Retina (tissue), 1 donor: Measurements from ENCODE around the gene NINJ2.
"Not testable (repeated sequence)": the region's sequence is repeated elsewhere in the genome, so short reads cannot be mapped to it uniquely, and the experiment has no call there.

Source experiments
- DNase-seq: peaks from one replicate; pipeline ENCODE4 v3.0.0-alpha.2; 2016

NINJ2 gene

DNA sequence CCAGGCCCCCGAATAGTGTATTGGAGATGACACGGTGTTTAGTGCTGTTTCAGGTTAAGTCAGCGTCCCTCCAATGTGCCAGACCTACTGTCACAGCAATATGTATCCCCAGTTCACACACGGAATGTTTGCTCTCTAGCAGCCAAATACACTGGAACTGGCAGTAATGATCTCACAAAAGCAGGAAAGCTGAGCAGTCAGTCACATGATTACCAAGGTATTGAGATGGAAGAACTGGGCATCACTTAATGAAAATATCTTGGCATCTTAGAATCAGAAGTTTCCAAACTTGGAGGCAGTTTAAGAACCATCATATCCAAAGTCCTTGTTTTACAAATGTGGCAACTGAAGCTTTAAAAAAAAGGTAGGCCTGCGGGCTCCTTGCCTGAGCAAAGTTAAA lies 23.3 kb downstream of the NINJ2 start:
- DNase-seq: no peak

DNA sequence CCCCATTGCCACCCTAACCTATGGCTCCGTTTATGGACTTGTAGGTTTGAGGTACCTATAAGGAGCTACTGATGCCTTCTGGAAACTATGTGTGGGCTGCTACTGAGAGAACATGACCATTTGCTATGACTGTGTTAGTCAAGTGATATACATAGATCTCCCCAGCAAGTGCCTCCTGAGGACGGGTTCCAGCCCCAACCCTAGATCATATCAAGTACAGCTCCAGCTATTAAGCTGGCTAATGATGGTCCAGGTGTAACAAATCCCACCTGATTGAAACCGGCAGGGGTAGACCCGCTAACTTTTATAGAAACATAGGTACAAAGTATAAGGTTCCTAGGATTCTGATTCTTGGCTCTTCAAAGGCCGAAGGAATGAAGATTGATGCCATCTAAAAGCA lies 23.7 kb downstream of the NINJ2 start:
- no peak for DNase-seq

DNA sequence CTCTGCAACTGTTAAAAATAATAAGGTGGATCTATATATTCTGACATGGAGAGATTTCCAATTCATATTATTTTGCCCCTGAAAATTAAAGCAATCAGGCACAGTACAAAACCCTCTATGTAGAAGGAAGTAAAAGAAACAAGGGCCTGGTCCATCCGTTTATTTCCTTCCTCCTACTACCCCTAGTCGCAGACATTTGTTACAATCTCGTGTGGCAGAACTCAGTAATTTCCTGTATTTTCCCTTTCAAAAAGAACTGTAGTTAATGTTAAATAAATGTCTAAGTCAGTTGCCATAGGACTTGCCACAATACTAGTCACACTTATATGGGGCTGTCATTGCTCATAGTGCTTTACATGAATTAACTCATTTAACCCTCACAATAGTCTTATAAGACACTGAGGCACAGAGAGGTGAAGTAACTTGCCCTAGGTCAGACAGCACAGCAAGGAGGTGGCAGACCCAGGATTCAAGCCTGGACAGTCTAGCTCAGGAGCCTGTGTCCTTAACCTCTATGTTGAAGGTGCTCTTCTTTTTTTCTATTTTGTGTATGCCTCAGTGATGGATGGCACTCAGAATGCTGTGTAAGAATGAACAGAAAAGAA lies 24.2 kb downstream of the NINJ2 start:
- DNase-seq: no peak

DNA sequence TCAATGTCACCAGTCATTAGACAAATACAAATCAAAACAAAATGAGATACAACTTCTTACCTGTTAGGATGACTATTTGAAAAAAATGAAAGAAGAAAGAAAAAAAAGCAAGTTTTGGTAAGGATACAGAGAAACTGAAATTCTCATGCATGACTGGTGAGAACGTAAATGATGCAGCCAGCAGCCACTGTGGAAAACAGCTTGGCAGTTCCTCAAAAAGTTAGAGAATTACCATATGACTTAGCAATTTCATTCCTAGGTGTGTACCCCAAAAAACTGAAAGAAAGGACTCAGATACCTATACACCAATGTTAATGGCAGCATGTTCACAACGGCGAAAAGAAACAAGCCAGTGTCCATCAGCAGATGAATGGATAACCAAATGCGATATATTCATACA lies 26.6 kb downstream of the NINJ2 start:
- no peak for DNase-seq

DNA sequence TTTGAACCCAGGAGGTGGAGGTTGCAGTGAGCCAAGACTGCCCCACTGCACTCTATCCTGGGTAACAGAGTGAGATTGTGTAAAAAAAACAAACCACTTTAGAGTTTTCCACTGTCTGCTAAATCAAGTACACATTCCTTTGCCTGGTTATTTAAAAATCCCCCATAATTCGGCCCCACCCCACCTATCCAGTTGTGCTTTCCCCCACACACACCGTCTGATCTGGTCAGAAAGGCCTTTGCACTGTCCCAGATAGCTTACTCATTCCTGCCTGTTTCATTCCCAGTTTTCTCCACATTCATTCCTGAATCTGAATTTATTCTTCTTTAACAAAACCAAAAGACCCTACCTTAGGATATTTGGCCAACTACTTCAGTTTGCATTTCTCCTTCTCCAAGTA lies 29.5 kb downstream of the NINJ2 start:
- DNase-seq: no peak

DNA sequence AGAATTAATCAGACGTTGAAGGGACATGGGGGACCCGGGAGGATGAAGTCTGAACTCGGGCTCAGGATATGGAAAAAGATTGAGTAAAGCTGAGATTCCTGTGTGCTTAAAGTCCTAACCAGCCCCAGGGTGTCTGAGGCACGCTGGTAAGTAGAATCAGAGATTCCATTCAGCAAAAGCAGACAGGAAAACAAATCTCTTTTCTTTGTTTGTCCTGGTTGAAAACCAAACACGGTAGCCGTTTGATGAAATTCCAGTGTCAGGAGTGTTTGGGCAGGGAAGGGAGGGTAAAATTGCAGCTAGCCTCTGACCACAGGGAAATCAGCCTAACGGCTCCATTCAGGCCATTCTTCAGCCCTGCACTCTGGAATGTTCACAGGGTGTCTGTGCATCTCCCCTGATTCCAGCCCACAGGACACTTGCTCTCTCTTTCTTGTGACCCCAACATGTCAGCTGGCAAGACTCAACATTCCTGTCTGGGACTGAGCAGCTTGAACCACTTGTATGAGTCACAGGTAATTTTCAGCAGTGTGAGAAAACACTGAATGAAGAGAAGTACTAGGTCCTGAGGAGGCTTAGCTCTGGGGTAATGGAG lies 31.0 kb downstream of the NINJ2 start:
- peak; percentile 16 for DNase-seq

DNA sequence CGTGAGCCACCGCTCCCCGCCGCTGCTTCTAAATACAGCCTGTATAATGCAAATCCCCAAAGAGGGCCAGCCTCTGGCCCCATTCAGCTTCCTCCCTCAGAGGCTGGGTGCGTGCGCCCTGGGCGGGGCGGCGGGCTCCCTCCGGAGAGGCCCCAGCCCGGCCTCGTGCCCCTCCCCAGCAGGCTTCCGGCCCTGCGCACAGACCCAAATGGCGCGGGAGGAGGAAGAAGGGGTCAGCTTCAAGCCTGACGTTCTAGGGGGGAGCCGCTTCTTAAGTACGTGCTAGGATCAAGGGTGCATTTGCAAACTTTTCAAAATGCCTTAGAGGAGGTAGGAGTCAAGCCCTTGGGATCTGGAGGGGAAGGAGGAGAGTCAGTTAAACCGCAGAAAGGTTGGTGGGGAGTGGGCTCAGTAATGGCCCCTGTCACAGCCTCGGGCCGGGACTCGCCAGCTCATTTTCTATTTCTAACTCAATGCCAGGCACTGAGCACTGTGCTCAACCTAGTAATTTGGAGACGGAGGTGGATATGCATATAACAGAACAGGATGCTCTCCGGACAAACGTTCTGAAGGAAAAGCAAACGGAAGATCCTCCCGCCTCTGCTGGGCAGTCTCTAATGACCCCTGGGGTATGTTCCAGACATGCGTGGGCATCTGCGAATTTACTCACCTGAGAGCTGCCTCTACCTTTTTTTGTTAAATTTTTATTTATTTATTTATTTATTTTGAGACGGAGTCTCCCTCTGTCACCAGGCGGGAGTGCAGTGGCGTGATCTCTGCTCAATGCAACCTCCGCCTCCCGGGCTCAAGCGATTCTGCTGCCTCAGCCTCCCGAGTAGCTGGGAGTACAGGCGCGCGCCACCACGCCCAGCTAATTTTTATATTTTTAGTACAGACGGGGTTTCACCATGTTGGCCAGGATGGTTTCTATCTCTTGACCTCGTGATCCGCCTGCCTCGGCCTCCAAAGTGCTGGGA lies 32.3 kb downstream of the NINJ2 start:
- DNase-seq: no peak

DNA sequence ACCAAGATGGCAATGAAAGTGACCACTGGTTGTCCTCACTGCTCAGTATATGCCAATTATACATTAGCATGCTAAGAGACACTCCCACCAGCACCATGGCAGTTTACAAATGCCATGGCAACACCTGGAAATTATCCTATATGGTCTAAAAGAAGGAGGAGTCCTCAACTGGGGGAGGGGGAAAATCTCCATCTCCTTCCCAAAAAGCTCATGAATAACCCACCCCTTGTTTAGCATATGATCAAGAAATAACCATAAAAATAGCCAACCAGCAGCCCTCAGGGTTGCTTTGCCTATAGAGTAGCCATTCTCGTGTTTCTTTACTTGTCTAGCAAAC lies 34.5 kb downstream of the NINJ2 start:
- not testable (repeated sequence) for DNase-seq

DNA sequence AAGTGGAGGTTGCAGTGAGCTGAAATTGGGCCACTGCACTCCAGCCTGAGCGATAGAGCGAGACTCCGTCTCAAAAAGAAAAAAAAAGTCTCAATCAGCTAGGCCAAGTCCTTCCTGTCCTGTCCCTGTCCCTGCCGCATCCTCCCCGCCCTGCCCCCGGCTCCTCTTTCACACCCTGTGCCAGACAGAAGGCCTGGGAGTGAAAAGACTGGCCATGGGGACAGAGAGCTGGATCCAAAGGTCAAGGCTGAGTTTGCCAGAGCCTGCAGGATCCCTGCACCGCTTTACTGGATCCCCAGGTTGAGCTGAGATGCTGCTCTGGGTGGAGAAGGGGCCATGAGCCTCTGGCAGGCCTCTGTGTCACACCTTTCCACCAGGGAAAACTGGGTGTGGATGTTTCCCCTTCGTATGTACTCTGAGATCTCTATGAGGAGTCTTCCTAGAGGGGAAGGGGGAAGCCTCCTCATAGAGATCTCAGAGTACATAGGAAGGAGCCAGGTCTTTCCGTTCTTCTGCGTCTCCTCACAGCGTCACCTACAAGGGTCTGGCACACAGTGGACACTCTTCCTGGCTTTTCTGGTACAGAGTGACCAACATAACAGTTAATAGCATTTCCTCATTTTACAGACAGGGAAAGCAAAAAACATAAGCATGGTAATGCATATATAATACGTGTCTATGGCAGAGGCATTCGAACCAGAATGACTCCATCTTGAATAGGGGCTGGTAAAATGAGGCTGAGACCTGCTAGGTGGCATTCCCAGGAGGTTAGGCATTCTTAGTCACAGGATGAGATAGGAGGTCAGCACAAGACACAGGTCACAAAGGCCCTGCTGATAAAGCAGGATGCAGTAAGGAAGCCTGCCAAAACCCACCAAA lies 35.1 kb downstream of the NINJ2 start:
- no peak for DNase-seq

DNA sequence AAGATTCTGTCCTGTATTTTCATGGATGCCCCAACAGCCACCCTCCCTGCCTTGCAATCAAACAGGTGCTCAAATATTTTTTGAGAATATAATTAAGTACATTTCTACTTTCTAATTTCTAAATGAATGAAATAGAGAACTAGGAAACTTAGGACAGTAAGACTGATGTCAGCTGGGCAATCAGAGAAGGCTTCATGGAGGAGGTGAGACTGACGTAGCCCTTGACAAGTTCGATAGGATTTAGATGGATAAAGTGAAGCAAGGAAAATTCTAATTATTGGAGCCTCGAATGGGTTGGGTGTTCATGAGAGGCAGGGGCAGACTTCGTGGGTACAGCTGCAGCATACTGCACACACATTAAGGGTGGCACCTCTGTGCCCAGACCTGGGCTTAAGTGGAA lies 36.0 kb downstream of the NINJ2 start:
- no peak for DNase-seq

DNA sequence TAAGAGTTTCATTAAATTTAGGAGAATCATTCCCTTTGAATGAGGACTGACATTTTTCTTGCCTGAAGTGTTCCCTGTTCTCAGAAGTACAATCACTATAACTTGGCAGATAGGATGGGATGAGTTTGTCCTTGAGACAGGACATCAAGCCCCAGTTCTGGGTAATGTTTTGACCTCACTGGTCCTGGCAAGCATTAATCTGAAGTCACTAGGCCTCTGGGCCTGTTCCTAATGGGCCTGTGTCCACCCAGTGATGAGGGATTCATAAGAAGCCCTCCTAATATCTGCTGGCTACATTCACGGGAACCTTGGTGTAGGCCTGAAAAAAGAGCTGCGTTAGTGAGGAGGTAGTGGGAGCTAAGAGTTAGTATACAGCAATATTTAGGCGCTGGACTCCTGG lies 37.2 kb downstream of the NINJ2 start:
- DNase-seq: no peak

DNA sequence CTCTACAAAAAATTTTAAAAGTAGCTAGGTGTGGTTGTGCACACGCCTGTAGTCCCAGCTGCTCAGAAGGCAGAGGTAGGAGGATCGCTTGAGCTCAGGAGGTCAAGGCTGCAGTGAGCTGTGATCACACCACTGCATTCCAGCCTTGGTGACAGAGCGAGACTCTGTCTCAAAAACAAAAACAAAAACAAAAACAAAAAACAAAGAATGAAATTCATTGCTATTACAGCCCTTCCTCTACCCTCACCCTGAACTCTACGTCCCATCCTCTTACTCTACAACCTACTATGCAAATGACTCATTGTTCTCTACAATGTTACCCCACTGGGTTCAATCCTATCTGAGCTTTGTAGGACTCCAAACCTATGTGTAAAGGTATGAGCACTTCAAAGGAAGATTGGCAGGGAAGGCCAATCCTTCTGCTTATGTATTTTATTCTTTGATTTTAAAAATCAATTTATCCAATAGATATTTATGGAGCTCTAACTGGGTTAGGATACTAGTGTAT lies 39.3 kb downstream of the NINJ2 start:
- no peak for DNase-seq

DNA sequence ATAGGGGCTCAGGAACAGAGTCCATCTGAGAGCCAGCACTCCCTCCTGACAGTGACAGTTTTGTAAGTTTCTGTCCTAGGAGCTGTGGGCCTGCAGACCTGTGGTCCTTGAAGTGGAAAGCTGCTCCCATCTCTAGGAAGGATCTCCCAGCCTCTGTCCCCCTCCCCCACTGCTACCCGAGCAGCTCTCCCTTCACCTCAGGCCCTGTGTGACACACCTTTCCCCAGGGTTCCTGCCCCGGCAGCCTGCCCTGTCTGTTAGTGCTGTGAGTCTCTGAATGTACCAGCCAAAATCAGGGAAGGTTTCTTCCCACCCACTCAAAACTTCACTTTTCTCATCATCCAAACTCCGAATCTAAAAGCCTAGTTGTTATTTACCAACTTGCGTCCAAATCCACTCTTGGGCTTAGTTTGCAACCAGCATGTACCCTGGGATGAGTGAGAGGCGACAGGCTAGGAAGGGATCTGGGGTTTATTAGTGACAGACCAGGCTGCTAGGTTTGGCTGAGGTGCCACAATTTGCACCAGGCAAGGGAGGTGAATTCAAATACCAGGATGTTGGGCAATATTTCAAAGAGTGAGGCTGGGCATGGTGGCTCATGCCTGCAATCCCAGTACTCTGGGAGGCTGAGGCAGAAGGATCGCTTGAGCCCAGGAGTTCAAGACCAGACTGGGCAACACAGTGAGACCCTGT lies 39.9 kb downstream of the NINJ2 start:
- DNase-seq: no peak

DNA sequence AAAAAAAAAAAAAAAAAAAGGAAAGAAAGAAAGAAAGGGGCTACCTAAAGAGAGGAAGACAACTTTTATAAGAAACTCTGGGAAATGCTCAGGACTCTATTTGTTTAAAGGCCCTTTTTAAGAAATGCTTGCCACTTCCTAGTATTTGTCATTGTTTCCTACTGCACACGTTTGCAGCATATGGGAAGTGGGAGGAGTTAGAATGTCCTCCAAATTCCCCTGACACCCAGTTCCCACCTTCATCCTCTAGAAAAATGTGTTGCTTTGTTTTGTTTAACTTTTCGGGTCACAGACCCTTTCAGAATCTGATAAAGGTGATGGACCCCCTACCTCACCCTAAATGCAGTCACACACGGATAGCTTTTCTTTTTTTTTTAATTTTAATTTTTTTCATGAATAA lies 40.8 kb downstream of the NINJ2 start:
- no peak for DNase-seq

DNA sequence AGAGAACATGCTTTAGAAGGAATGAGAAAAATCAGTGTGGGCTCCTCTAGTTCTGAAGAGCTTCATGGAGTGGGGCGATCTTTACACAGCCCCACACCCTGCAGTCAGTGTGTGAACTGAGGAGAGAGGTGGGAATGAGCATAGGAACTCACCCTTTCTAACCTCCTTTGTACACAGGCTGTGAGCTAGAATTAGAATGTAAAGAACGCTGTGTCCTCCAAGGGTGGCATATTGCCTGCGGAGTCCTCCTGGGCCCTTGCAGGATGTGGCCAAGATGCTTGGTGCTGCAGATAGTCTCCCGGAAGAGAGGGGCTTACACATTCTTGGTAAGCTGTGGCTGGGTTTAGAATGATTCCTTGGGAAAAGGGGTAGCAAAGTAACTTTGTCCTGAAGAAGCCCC lies 43.9 kb downstream of the NINJ2 start:
- DNase-seq: no peak

DNA sequence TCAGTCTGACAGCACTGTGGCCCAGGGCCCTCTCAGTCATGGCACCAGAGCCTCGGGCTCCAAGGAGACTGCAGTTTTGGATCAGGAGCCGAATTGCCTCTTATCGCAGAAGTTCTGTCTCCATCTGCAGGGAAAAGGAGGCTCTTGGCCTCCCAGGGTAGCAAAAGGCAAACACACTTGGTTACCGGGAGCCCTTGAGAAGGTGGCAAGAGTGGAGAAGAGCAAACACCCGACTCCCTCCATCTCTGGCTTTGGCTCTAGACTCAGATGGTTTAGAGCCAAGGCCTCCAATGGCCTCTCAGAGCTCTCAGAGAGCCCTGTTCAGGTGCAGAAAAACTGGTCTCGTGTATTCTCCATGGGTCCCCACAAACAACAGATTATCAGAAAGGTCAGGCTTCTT lies 44.6 kb downstream of the NINJ2 start:
- no peak for DNase-seq

DNA sequence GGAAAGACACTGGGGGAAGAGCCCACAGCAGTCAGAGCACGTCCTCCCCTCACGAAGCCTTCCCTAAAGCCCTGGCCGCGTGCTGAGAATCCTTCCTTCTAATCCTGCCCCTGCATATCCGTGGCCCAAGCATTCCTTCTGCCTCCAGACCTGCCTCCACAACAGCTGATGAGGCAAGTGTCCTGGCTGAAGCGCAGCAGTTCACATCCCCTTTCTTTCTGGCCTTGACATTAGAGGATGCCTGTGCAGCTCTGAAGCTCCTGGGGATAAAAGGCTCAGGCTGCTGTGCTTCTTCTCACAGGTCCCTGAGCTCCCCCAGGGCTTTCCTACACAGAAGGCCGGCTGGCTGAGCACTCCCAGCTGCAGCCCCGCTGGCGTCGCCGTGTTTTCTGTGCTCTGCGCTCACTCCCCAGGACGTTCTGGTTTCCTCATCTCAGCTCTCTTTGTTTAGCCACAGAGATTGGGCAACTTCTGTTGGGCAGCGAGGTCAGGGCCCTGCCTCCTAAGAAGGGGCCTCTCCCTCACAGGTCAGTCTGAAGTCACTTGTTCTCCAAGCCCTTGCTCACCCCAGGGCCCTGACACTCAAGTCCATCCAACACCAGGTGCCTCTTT lies 45.8 kb downstream of the NINJ2 start:
- DNase-seq: peak; percentile 45

DNA sequence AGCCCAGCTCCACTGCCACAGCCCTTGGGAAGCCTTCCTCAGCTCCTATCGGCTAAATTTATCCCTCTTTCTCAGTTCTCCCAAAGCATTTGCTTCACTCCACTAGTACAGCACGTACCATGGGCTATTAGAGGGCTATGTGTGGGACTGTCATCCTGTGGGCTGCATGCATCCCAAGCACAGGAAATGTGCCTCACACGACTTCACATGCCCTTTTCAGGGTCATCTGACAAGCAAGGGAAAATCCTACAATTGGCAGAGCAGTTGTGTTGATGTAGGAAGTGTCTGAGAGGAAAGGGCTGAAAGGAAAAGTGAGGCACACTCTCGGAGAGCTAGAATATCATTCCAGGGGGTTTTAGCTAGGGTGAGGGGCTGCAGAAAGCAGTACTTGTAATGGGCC lies 47.6 kb downstream of the NINJ2 start:
- DNase-seq: no peak

DNA sequence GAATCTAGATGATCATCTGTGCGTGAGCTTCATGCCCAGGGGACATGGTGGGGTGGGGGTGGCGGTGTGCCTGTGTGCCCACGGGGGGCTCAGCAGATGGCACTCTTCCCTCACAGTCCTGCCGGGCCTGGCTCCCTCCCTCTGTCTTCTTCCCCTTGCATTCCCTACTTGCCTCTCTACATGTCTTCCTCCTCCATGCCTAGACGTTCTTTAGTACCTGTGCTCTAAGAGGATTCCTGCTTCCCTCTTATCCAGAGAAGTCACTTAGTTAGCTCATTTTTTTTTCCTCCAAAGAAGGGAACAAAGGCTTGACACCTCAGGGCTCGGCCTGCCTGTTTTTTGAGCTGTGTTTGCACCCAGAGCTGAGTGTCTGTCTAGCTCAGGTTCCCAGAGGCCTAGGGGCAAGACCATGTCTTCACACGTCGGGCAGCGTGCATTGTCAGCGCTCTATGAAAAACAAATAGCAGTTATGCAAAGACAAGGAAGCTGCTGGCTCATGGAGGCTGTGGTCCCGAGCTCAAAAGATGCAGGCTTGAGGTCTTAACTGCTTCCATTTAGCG lies 48.8 kb downstream of the NINJ2 start:
- peak; percentile 36 for DNase-seq

DNA sequence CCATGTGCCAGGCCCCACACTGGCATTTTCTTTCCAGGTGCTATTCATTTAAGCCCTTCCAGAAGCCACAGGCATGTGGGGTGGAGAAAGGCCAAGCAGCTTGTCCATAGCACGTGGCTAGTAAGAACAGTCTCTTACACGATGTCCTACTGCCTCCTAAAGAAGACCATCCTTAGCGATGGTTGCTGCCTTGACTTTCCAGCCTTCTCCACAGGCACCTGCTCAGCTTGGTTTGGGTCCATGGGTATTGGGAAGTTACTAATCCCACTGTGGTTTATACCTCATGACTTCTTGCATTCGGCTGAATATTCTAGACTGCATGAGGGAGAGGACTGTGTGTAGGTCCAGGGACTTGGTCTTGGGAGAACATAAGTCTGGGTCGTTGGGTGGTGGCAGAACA lies 49.2 kb downstream of the NINJ2 start:
- DNase-seq: no peak

DNA sequence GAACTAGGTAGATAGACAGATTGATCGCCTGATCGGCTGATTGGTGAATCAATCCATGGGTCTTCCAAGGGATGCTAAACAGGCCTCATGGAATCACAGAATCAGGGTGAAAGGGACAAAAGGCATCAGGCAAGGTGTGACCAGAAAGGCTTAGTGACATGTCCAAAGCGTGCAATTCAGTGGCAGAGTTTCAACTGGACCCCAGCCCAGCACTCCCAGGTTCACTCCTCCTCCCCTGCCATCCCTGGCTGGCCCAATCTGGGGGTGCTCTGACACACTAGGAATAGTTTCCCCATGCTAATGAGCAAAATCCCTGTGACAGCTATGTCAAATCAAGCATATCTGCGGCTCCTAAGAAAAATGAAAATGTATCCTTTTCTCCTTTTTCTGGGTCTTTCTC lies 50.4 kb downstream of the NINJ2 start:
- no peak for DNase-seq

DNA sequence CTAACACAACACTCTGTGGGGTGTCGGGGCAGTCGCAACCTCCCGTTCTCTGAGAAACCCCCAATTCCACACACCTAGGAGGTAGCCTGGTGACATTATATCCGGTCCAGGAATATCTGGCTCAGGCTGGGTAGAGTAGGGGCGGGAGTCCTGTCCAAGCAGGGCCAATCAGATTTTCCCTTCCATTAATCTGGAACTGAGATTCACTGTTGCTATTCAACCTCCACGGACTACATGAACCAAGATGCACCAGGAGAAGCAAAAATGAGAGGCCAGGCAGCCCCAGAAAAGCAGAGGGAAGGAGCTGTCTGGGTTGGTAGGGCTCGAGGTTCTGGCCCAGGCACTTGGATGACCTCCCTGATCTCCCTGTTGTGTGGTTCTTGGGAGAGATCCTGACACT lies 51.0 kb downstream of the NINJ2 start:
- DNase-seq: no peak
